PC-3 (cell line): Measurements from ENCODE around the gene MINAR2.

Source experiments
- EZH2 ChIP-seq: fragments of 300-600 bp; sonication (generic); IDR thresholded peaks from one replicate; pipeline ENCODE4 v1.6.1; 2017; ENCODE audit warnings: antibody characterized with exemption, mild to moderate bottlenecking, low read length; ENCODE audit not compliant: unreplicated experiment
- EZH2phosphoT487 ChIP-seq: fragments of 300-600 bp; sonication (generic); IDR thresholded peaks from 2 replicates; pipeline ENCODE4 v1.6.1; 2018; ENCODE audit warnings: mild to moderate bottlenecking, antibody characterized with exemption, low read length, borderline replicate concordance
- TF ChIP-seq, protein P1 (sequence below): fragments of 300-600 bp; sonication (generic); conservative IDR thresholded peaks from 2 replicates; pipeline ENCODE4 v1.5.1; 2017; ENCODE audit warnings: antibody characterized with exemption, low read depth, mild to moderate bottlenecking, low read length

DNA sequence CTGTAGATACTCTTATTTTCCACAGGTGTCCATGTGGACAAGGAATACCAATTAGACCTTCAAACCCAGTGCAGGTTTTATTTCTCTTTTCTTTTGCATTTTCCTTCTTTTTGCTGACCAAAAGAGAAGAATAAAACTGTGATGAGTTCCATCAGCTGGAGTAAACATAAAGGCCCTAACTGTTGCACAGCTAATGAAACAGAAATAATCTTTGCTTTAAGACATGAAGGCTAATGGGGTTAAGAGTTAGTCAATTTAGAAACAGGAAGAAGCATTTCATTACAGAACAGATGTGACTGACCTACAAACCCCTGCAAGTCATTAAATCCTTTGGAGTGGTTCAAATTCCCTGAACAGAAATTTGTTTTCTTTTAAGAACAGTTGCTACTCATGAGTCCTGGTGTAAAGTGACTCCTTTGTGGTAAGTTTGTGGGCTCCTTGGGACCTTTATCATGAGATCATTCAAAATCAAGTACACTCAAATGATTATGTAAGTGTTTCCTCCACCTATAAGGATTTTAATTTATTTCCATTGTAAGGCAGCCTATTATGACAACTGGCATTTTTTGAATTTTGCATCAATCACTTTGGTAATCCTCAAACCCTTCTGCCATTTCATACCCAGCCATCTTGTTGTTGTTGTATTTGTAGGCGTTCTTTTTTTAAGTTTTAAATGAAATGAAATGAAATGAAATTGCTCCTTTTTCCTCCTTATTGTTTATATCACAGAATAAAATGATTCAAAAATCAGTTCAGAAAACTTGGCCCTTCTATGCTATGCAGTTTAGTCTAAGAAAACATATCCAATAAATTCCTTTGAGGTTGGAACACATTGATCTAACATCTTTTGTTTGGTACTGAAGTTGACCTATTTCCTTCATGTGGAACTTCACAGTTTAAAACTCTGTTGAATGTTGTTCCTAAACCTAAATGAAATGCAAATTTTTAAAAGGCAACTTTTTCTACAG, 1.3 kb downstream of the MINAR2 start:
- TF ChIP-seq, protein P1, sequence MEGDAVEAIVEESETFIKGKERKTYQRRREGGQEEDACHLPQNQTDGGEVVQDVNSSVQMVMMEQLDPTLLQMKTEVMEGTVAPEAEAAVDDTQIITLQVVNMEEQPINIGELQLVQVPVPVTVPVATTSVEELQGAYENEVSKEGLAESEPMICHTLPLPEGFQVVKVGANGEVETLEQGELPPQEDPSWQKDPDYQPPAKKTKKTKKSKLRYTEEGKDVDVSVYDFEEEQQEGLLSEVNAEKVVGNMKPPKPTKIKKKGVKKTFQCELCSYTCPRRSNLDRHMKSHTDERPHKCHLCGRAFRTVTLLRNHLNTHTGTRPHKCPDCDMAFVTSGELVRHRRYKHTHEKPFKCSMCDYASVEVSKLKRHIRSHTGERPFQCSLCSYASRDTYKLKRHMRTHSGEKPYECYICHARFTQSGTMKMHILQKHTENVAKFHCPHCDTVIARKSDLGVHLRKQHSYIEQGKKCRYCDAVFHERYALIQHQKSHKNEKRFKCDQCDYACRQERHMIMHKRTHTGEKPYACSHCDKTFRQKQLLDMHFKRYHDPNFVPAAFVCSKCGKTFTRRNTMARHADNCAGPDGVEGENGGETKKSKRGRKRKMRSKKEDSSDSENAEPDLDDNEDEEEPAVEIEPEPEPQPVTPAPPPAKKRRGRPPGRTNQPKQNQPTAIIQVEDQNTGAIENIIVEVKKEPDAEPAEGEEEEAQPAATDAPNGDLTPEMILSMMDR, result no peak
- TF ChIP-seq EZH2, result no peak
- TF ChIP-seq EZH2phosphoT487, result no peak
